Lung (tissue), 12 donors: ENCODE data around the gene ZNF518B. TPM values are rescaled to one million over a fixed set of nuclear protein-coding genes. Genes with fewer than 3 reads are reported as not detected.

Source experiments
- ATAC-seq: fragments of 200-7000 bp; cut with Tn5 transposase; one replicate; pipeline ENCODE4 v1.9.1; 2020; ENCODE audit warnings: moderate number of reproducible peaks; ENCODE audit not compliant: insufficient read depth, low FRiP score
- DNase-seq, 3 donors: peaks; one replicate each; pipeline ENCODE4 v3.0.0-alpha.2; 2013 to 2017
- H3K27ac ChIP-seq, 2 donors: one replicate each; pipeline ENCODE4 v1.5.1; 2013; ENCODE audit warnings: mild to moderate bottlenecking in 2 of 2, moderate library complexity in 2 of 2, control low read depth in 1 of 2, inconsistent platforms in 1 of 2, low read depth in 1 of 2, low read length in 1 of 2
- H3K27me3 ChIP-seq, 3 donors: one replicate each; pipeline ENCODE4 v1.5.1; 2013; ENCODE audit warnings: low read length in 2 of 3; ENCODE audit not compliant: control insufficient read depth in 3 of 3, insufficient read depth in 3 of 3
- H3K36me3 ChIP-seq, 4 donors: one replicate each; pipeline ENCODE4 v1.5.1; 2013; ENCODE audit warnings: low read length in 4 of 4, mild to moderate bottlenecking in 1 of 4, moderate library complexity in 1 of 4; ENCODE audit not compliant: control insufficient read depth in 4 of 4, insufficient read depth in 4 of 4
- H3K4me1 ChIP-seq, 5 donors: one replicate each; pipeline ENCODE4 v1.5.1; 2013; ENCODE audit warnings: low read length in 5 of 5, mild to moderate bottlenecking in 2 of 5, moderate library complexity in 1 of 5; ENCODE audit not compliant: control insufficient read depth in 5 of 5, insufficient read depth in 5 of 5
- H3K4me3 ChIP-seq: one replicate; pipeline ENCODE4 v1.5.1; 2013; ENCODE audit warnings: mild to moderate bottlenecking, control low read depth, moderate library complexity
- H3K9ac ChIP-seq, 2 donors: one replicate each; pipeline ENCODE4 v1.5.1; 2013; ENCODE audit warnings: low read length in 2 of 2, control low read depth in 1 of 2; ENCODE audit not compliant: insufficient read depth in 1 of 2
- H3K9me3 ChIP-seq, 4 donors: one replicate each; pipeline ENCODE4 v1.5.1; 2013; ENCODE audit warnings: low read length in 3 of 4, mild to moderate bottlenecking in 1 of 4, moderate library complexity in 1 of 4; ENCODE audit not compliant: control insufficient read depth in 4 of 4, insufficient read depth in 3 of 4
- CTCF ChIP-seq: IDR thresholded peaks from 2 replicates; pipeline ENCODE4 v1.5.1; 2012; ENCODE audit warnings: mild to moderate bottlenecking; ENCODE audit errors: control extremely low read depth, extremely low read depth
- WGBS, 2 donors: extraction: QIAGEN DNeasy Blood & Tissue Kit; methylation state at CpG; one replicate each; pipeline ENCODE4 v1.1.7; 2013; 5-methylcytosine and 5-hydroxymethylcytosine counted together
- polyA plus RNA-seq, 2 donors: library from polyadenylated mRNA; stranded (reverse); fragments of 200-250 nt; gene quantifications; one replicate each; pipeline ENCODE4 v1.2.1, GENCODE V29; 2013
- total RNA-seq, 2 donors: library from RNA; depleted of rRNA in 1 of 2; stranded (reverse); fragments of >200 nt in 1 of 2; gene quantifications; one replicate each; pipeline ENCODE4 v1.2.1, GENCODE V29; 2014 to 2021
- donor health status: control.
- donor health status: control.
- donor health status: Bipolar disorder and iron deficiency.
- donor health status: healthy.
- donor health status: DM: yes; HTN: yes; CAD: no.

The ZNF518B gene
- total and polyA plus RNA-seq, 4 donors, result 3.3 to 44.5 (median 9.7) TPM

- no peaks in the 10 kb centered on the region for H3K9me3 ChIP-seq
- no peaks in the 10 kb centered on the region for H3K36me3 ChIP-seq
- no peak overlapping the region for H3K9ac ChIP-seq
- ATAC-seq (no peak), DNase-seq (no peak)
- no peak overlapping the region for H3K27ac ChIP-seq
- no peaks in the 10 kb centered on the region for H3K27me3 ChIP-seq
- 83 to 94% methylated on average over 5 of the region's 5 CpGs for WGBS, 2 donors
- no peak overlapping the region for H3K4me3 ChIP-seq
- no peak for TF ChIP-seq CTCF
- H3K4me1 ChIP-seq, result no peaks in the 10 kb centered on the region
Measured at GRCh38 chr4:10502717-10503116, 45.5 kb upstream of the ZNF518B start.

- WGBS, 2 donors, result 74 to 88% methylated on average over 6 of the region's 6 CpGs
- no peaks in the 10 kb centered on the region for H3K9me3 ChIP-seq
- no peak for ATAC-seq
Measured at GRCh38 chr4:10500776-10501175, 43.5 kb upstream of the ZNF518B start.

DNA sequence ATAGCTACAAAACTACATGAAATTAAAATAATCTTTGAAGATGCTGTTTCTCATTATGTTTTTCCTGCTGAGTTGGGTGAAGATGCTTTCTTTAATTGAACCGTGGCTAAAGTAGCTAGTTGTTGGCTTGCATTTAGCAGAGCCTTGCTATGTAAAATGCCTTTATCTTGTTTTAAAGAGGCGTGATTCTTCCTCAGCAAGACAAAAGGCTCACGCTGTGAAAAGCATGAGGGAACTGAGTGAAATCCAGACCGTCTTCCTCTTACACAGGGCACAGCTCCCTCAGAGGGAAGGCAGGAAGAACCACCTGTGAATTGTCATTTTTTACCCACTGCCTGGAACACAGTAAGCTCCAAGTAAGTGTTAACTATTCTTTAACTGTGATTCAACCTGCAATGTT, 39.0 kb upstream of the ZNF518B start:
- 64 to 73% methylated on average over 4 of the region's 4 CpGs for WGBS, 2 donors
- Histone ChIP-seq H3K27me3 (no peaks in the 10 kb centered on the region), H3K9ac (no peak overlapping the region), H3K36me3 (no peaks in the 10 kb centered on the region), H3K27ac (no peak overlapping the region), H3K4me3 (no peak overlapping the region), H3K9me3 (no peaks in the 10 kb centered on the region), H3K4me1 (no peaks in the 10 kb centered on the region)
- ATAC-seq, result no peak
- TF ChIP-seq CTCF, result no peak
- DNase-seq, result no peak

More at GRCh38 chr4:10500776-10501175, 43.5 kb upstream of the ZNF518B start:
- Histone ChIP-seq H3K36me3 (no peaks in the 10 kb centered on the region), H3K27me3 (no peaks in the 10 kb centered on the region), H3K27ac (no peak overlapping the region), H3K9ac (no peak overlapping the region), H3K4me1 (no peaks in the 10 kb centered on the region), H3K4me3 (no peak overlapping the region)
- no peak for DNase-seq
- no peak for TF ChIP-seq CTCF

- no peak for ATAC-seq
- no peaks in the 10 kb centered on the region for H3K9me3 ChIP-seq
- H3K27me3 ChIP-seq, result no peaks in the 10 kb centered on the region
- 77 to 90% methylated on average over 8 of the region's 8 CpGs for WGBS, 2 donors
- no peak for TF ChIP-seq CTCF
- H3K4me1 ChIP-seq, result no peaks in the 10 kb centered on the region
- H3K4me3 ChIP-seq, result no peak overlapping the region
- H3K27ac ChIP-seq, result no peak overlapping the region
- no peak for DNase-seq
- H3K9ac ChIP-seq, result no peak overlapping the region
- no peaks in the 10 kb centered on the region for H3K36me3 ChIP-seq
Measured at GRCh38 chr4:10495651-10496050, 38.4 kb upstream of the ZNF518B start.
